OCI-LY7 (cell line): ENCODE results near the gene ZMYND8. TPM values are rescaled to one million over a fixed set of nuclear protein-coding genes. Genes with fewer than 3 reads are reported as not detected.
"Not testable (repeated sequence)": the region's sequence is repeated elsewhere in the genome, so short reads cannot be mapped to it uniquely, and the experiment has no call there.

Experiments used
- BruUV-seq: library from RNA; stranded (reverse); fragments of 400-500 nt; replicated peaks from 2 replicates; lab custom pipeline; 2021; lab: Mats Ljungman, UMichigan
- CTCF ChIA-PET: fragments of 300-600 bp; sonication (Branson Sonifier 250); formaldehyde crosslinking; loops from one replicate; lab custom pipeline; 2022; ENCODE audit warnings: antibody characterized with exemption; ENCODE audit not compliant: unreplicated experiment; lab: Charles Lee
- POLR2A ChIA-PET: fragments of 300-600 bp; sonication (Branson Sonifier 250); formaldehyde crosslinking; loops from one replicate; lab custom pipeline; 2022; ENCODE audit warnings: antibody characterized with exemption; lab: Charles Lee
- DNase-seq: peaks from one replicate; pipeline ENCODE4 v3.0.0-alpha.2; 2015; ENCODE audit warnings: low spot score
- H2AFZ ChIP-seq: fragments of 200-600 bp; sonication (generic), shearing (Covaris generic); 2 replicates; pipeline ENCODE4 v1.6.1; 2014; ENCODE audit warnings: mild to moderate bottlenecking, antibody characterized with exemption, low read length, moderate library complexity
- H3K27ac ChIP-seq: fragments of 200-600 bp; sonication (generic); 2 replicates; pipeline ENCODE4 v1.5.1; 2014; ENCODE audit warnings: mixed run types, low read depth, mild to moderate bottlenecking, moderate library complexity, low read length, inconsistent platforms; ENCODE audit not compliant: poor library complexity, severe bottlenecking
- H3K36me3 ChIP-seq: fragments of 200-600 bp; sonication (generic); 2 replicates; pipeline ENCODE4 v1.6.1; 2014; ENCODE audit warnings: mild to moderate bottlenecking, antibody characterized with exemption, low read length, moderate library complexity, mixed read lengths; ENCODE audit not compliant: insufficient read depth
- H3K4me1 ChIP-seq: fragments of 200-600 bp; sonication (generic); 2 replicates; pipeline ENCODE4 v1.5.1; 2014; ENCODE audit warnings: mild to moderate bottlenecking, low read length; ENCODE audit not compliant: insufficient read depth, poor library complexity, severe bottlenecking
- H3K4me2 ChIP-seq: fragments of 200-600 bp; sonication (generic); 2 replicates; pipeline ENCODE4 v1.6.1; 2014; ENCODE audit warnings: mild to moderate bottlenecking, low read length
- H3K4me3 ChIP-seq: fragments of 200-600 bp; sonication (generic); 2 replicates; pipeline ENCODE4 v1.5.1; 2014; ENCODE audit warnings: mild to moderate bottlenecking, low read depth, low read length; ENCODE audit not compliant: poor library complexity, severe bottlenecking
- H3K79me2 ChIP-seq: fragments of 200-600 bp; sonication (generic); 2 replicates; pipeline ENCODE4 v1.6.1; 2016; ENCODE audit warnings: low read depth, mild to moderate bottlenecking, low read length, moderate library complexity, mixed read lengths; ENCODE audit not compliant: insufficient read depth
- H3K9me2 ChIP-seq: fragments of 200-600 bp; sonication (generic); 2 replicates; pipeline ENCODE4 v1.6.1; 2016; ENCODE audit warnings: mild to moderate bottlenecking, low read length, mixed read lengths; ENCODE audit not compliant: insufficient read depth
- H3K9me3 ChIP-seq: fragments of 200-600 bp; sonication (generic); 2 replicates; pipeline ENCODE4 v1.6.1; 2014; ENCODE audit warnings: mild to moderate bottlenecking, mixed run types, low read length, mixed read lengths
- H4K20me1 ChIP-seq: fragments of 200-600 bp; sonication (generic); 2 replicates; pipeline ENCODE4 v1.6.1; 2014; ENCODE audit warnings: mild to moderate bottlenecking, antibody characterized with exemption, low read length, moderate library complexity, mixed read lengths; ENCODE audit not compliant: insufficient read depth
- CTCF ChIP-seq: fragments of 200-600 bp; sonication (generic); conservative IDR thresholded peaks from 2 replicates; pipeline ENCODE4 v1.5.1; 2014; ENCODE audit warnings: mild to moderate bottlenecking, antibody characterized with exemption, low read length, moderate library complexity, mixed read lengths
- EZH2phosphoT487 ChIP-seq: fragments of 200-600 bp; sonication (generic); IDR thresholded peaks from 2 replicates; pipeline ENCODE4 v1.6.1; 2018; ENCODE audit warnings: low read depth, borderline replicate concordance, mild to moderate bottlenecking, mixed run types, antibody characterized with exemption, low read length, moderate library complexity, mixed read lengths
- intact Hi-C: fragments of 100-400 bp; cut with micrococcal nuclease; formaldehyde crosslinking; loops from one replicate; pipeline ENCODE4 v1.10.0; 2022; ENCODE audit not compliant: unreplicated experiment
- total RNA-seq, 2 experiments: library from RNA; depleted of rRNA in 1 of 2; stranded (reverse); fragments of >200 nt in 1 of 2; shearing (Covaris generic) in 1 of 2; gene quantifications; 2 replicates each; pipeline ENCODE4 v1.2.3, GENCODE V29; 2014 to 2022

ZMYND8 gene
- total RNA-seq, 2 experiments from 2014 or later, result 30.4 to 69.1 TPM

DNA sequence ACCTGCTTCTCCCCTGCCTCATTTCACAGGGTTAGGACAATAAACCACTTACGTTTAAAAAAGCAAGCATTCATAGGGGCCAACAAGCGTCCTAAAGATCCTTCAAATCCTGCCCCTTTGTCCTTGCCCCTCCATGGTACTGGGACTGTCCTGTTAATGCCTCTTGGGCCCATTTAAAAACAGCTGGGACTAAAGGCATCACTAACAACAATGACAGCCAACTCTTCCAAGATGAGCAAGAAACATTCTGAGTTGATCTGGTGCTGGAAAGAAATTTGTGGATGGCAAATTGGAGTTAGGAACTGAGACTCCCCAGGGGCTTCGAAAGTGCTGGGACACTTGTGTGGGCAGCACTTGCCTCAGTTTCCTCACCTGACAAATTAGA lies 93.4 kb downstream of the ZMYND8 start:
- ChIA-PET CTCF (interaction anchor here (0.9 to 2.6 kb wide), 2 partner anchors 8 to 74 kb away, joined by 3 to 11 read pairs; no protein-coding TSS in a partner anchor), POLR2A (interaction anchor here (0.6 to 2.8 kb wide), 5 partner anchors 10 to 150 kb away, joined by 3 to 15 read pairs (median 7); partner anchors contain the start of gene ZMYND8)
- intact Hi-C loops, result loop anchor here (2.0 kb wide), 1 partner anchor 94 kb away; the partner anchor contains the start of gene ZMYND8
- peak overlapping the region; percentile 62 for H3K4me3 ChIP-seq
- no TSS peak for BruUV-seq
- H3K79me2 ChIP-seq, result peaks cover 79% of the 10 kb centered on the region
- no peaks in the 10 kb centered on the region for H4K20me1 ChIP-seq
- H3K4me1 ChIP-seq, result peaks cover 95% of the 10 kb centered on the region
- TF ChIP-seq EZH2phosphoT487, result no peak
- DNase-seq, result no peak
- no peak overlapping the region; the same call in 1 of the 2 replicates for H2AFZ ChIP-seq
- H3K9me3 ChIP-seq, result no peaks in the 10 kb centered on the region
- peaks cover 85% of the 10 kb centered on the region for H3K36me3 ChIP-seq
- H3K27ac ChIP-seq, result peak overlapping the region; percentile 99
- no peaks in the 10 kb centered on the region for H3K9me2 ChIP-seq
- peak overlapping the region; percentile 96 for H3K4me2 ChIP-seq

GRCh38 chr20:47262365-47263013 lies 94.0 kb downstream of the ZMYND8 start:
- CTCF ChIA-PET, result interaction anchor here (0.9 to 2.6 kb wide), 2 partner anchors 9 to 75 kb away, joined by 3 to 11 read pairs; no protein-coding TSS in a partner anchor
- Histone ChIP-seq H3K4me2 (peak overlapping the region; percentile 96), H3K9me3 (no peaks in the 10 kb centered on the region), H2AFZ (peak overlapping the region; percentile 7; the same call in 1 of the 2 replicates), H3K27ac (peak overlapping the region; percentile 99), H3K9me2 (no peaks in the 10 kb centered on the region), H3K4me3 (peak overlapping the region; percentile 62), H3K36me3 (peaks cover 84% of the 10 kb centered on the region), H4K20me1 (no peaks in the 10 kb centered on the region), H3K4me1 (peaks cover 89% of the 10 kb centered on the region), H3K79me2 (peaks cover 78% of the 10 kb centered on the region)
- POLR2A ChIA-PET, result interaction anchor here (0.7 to 2.8 kb wide), 5 partner anchors 11 to 240 kb away, joined by 3 to 15 read pairs (median 3); partner anchors contain the start of gene ZMYND8
- TF ChIP-seq EZH2phosphoT487, result no peak
- TF ChIP-seq CTCF, result no peak
- intact Hi-C loops, result loop anchor here (2.0 kb wide), 1 partner anchor 94 kb away; the partner anchor contains the start of gene ZMYND8
- peak; percentile 93 for DNase-seq
- BruUV-seq, result no TSS peak

DNA sequence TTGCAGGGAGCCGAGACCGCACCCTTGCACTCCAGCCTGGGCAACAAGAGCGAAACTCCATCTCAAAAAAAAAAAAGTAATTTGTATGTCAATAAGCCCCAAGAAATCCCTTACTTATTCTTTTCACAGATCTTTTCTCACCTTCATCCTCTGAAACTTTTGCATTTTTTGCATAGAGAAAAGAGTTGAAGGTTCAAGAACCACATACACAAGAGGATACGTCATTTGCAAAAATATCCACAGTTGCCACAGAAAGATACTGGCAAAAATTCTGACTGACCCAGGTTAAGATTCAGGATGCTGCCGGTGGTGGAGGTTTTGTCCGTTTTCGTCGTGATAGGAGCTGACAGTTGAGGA lies 94.5 kb downstream of the ZMYND8 start:
- Histone ChIP-seq H3K9me2 (no peaks in the 10 kb centered on the region), H3K36me3 (peaks cover 84% of the 10 kb centered on the region), H4K20me1 (no peaks in the 10 kb centered on the region), H3K27ac (peak overlapping the region; percentile 99), H3K79me2 (peaks cover 78% of the 10 kb centered on the region; the same call in 1 of the 2 replicates), H2AFZ (peak overlapping the region; percentile 7; the same call in 1 of the 2 replicates), H3K9me3 (no peaks in the 10 kb centered on the region), H3K4me3 (peak overlapping the region; percentile 62), H3K4me2 (peak overlapping the region; percentile 96), H3K4me1 (peaks cover 84% of the 10 kb centered on the region)
- TF ChIP-seq EZH2phosphoT487, result no peak
- no peak for TF ChIP-seq CTCF
- CTCF ChIA-PET, result interaction anchor here (2.6 kb wide), 1 partner anchor 9 kb away, joined by 11 read pairs; no protein-coding TSS in a partner anchor
- POLR2A ChIA-PET, result interaction anchor here (0.7 to 2.8 kb wide), 4 partner anchors 11 to 240 kb away, joined by 3 to 15 read pairs (median 6); partner anchors contain the start of gene ZMYND8
- DNase-seq, result no peak
- TSS peak; percentile 48 for BruUV-seq
- intact Hi-C loops, result loop anchor here (2.0 kb wide), 1 partner anchor 95 kb away; the partner anchor contains the start of gene ZMYND8

- DNase-seq, BruUV-seq, H2AFZ ChIP-seq, H4K20me1 ChIP-seq, H3K9me2 ChIP-seq, H3K9me3 ChIP-seq, intact Hi-C loops: not testable (repeated sequence)
- H3K79me2 ChIP-seq, result peaks cover 75% of the 10 kb centered on the region; the same call in 1 of the 2 replicates
- peak overlapping the region; percentile 62 for H3K4me3 ChIP-seq
- POLR2A ChIA-PET, result interaction anchor here (1.7 kb wide), 1 partner anchor 17 kb away, joined by 3 read pairs; no protein-coding TSS in a partner anchor
- CTCF ChIA-PET, result interaction anchor here (2.6 kb wide), 1 partner anchor 10 kb away, joined by 11 read pairs; no protein-coding TSS in a partner anchor
- H3K27ac ChIP-seq, result peak overlapping the region; percentile 99
- peak overlapping the region; percentile 96 for H3K4me2 ChIP-seq
- H3K4me1 ChIP-seq, result peaks cover 77% of the 10 kb centered on the region
- peaks cover 85% of the 10 kb centered on the region for H3K36me3 ChIP-seq
These were observed 95.2 kb downstream of the ZMYND8 start for GRCh38 chr20:47261161-47261774.
